ENCODE results near the gene DDX10. TPM values are rescaled to one million over a fixed set of nuclear protein-coding genes. Genes with fewer than 3 reads are reported as not detected.

DDX10 gene
- total RNA-seq, 1 experiment from 2014 or later: 48.3 TPM

GRCh38 chr11:108754901-108755625 is 90.2 kb downstream of the DDX10 start:
- no peaks in the 10 kb centered on the region for H3K79me1 ChIP-seq (ENCODE audit: insufficient read depth, low read depth, low read length, poor library complexity, severe bottlenecking)
- no peak overlapping the region for H2BK20ac ChIP-seq (ENCODE audit: low read depth, low read length, poor library complexity, severe bottlenecking)
- H3K27ac ChIP-seq (ENCODE audit: insufficient read length, low read depth, low read length): no peak overlapping the region
- no peak overlapping the region for H2BK15ac ChIP-seq (ENCODE audit: low read depth, low read length)
- no peak overlapping the region for H3K23ac ChIP-seq (ENCODE audit: insufficient read length, low read depth, low read length)
- no peak overlapping the region for H3K9ac ChIP-seq (ENCODE audit: extremely low read depth, insufficient read length, low read length)
- no peaks in the 10 kb centered on the region; the same call in 1 of the 2 replicates for H3K79me2 ChIP-seq (ENCODE audit: insufficient read depth, low read length)
- H3K4me1 ChIP-seq (ENCODE audit: insufficient read depth, low read length): no peaks in the 10 kb centered on the region
- Mint-ChIP-seq H3K27ac (0 out of 7 replicates have a peak overlapping the region, but pooled peaks of 1 of the 3 experiments have one; percentile 22), H3K9me3 (no peaks in the 10 kb centered on the region), H3K4me3 (no peak overlapping the region), H3K27me3 (ENCODE audit: low read depth) (no peaks in the 10 kb centered on the region), H3K36me3 (ENCODE audit: insufficient read depth in 1 of 3, low read depth in 3 of 3) (no peaks in the 10 kb centered on the region), H3K4me1 (peaks cover 27 to 28% of the 10 kb centered on the region in 2 experiments)
- H2BK120ac ChIP-seq (ENCODE audit: low read depth, low read length, poor library complexity, severe bottlenecking): no peak overlapping the region
- DNase-seq: no peak
- no peak overlapping the region for H4K5ac ChIP-seq (ENCODE audit: insufficient read length, low read depth, low read length)
- H2AFZ ChIP-seq (ENCODE audit: low read length): no peak overlapping the region
- no peaks in the 10 kb centered on the region for H3K27me3 ChIP-seq (ENCODE audit: insufficient read depth, low read length)
- no peaks in the 10 kb centered on the region for H3K23me2 ChIP-seq (ENCODE audit: insufficient read length, low read depth, low read length, poor library complexity, severe bottlenecking)
- no peaks in the 10 kb centered on the region for H3K9me3 ChIP-seq (ENCODE audit: control insufficient read depth, low read depth, low read length)
- TF ChIP-seq CTCF (conservative IDR thresholded peaks at IDR 0.05): no peak
- H3K18ac ChIP-seq (ENCODE audit: insufficient read length, low read depth, low read length): no peak overlapping the region
- no peak overlapping the region for H3K14ac ChIP-seq (ENCODE audit: insufficient read depth, low read length)
- H2BK12ac ChIP-seq (ENCODE audit: insufficient read length, low read depth, low read length): no peak overlapping the region
- H2AK5ac ChIP-seq (ENCODE audit: insufficient read length, low read length): no peak overlapping the region
- H3K4ac ChIP-seq (ENCODE audit: low read depth, low read length): no peak overlapping the region
- no peak overlapping the region for H3K56ac ChIP-seq (ENCODE audit: insufficient read length, low read depth, low read length)
- no peaks in the 10 kb centered on the region for H4K20me1 ChIP-seq (ENCODE audit: control insufficient read depth, insufficient read depth, insufficient read length)
- no peak overlapping the region for H2BK5ac ChIP-seq (ENCODE audit: insufficient read length, low read length)
- no peak overlapping the region for H4K8ac ChIP-seq (replicated peaks; ENCODE audit: insufficient read length, low read depth, low read length)
- WGBS (ENCODE audit: extremely low coverage, insufficient read length, low lambda C conversion rate): no CpG with 5 or more reads among the region's 2 CpGs
- H3K4me2 ChIP-seq (ENCODE audit: insufficient read depth, insufficient read length, low read length): no peak overlapping the region
- H4K91ac ChIP-seq (ENCODE audit: insufficient read length, low read depth, low read length): no peak overlapping the region
- no peak overlapping the region for H3T11ph ChIP-seq (ENCODE audit: low read length)
